Ectodermal cell (in vitro differentiated cells): Measurements from ENCODE around the gene PDLIM1.

Source experiments
- H3K27ac ChIP-seq: 2 replicates; pipeline ENCODE4 v1.7.0; 2013; ENCODE audit warnings: mild to moderate bottlenecking, low read depth, low read length; ENCODE audit not compliant: insufficient read depth, poor library complexity, severe bottlenecking
- H3K27me3 ChIP-seq: 2 replicates; pipeline ENCODE4 v1.7.0; 2013; ENCODE audit warnings: mild to moderate bottlenecking, low read length; ENCODE audit not compliant: insufficient read depth, control insufficient read depth, poor library complexity, severe bottlenecking
- H3K36me3 ChIP-seq: one replicate; pipeline ENCODE4 v1.7.0; 2013; ENCODE audit warnings: low read length; ENCODE audit not compliant: control insufficient read depth, insufficient read depth
- H3K4me1 ChIP-seq: one replicate; pipeline ENCODE4 v1.7.0; 2013; ENCODE audit warnings: low read length; ENCODE audit not compliant: control insufficient read depth, insufficient read depth
- H3K4me3 ChIP-seq: 2 replicates; pipeline ENCODE4 v1.7.0; 2013; ENCODE audit warnings: low read depth, low read length, control low read depth; ENCODE audit not compliant: insufficient read depth
- H3K9me3 ChIP-seq: 2 replicates; pipeline ENCODE4 v1.7.0; 2013; ENCODE audit warnings: mild to moderate bottlenecking, low read length, moderate library complexity; ENCODE audit not compliant: control insufficient read depth
- WGBS, 2 experiments: methylation state at CpG; one replicate each; pipeline ENCODE4 v1.1.7; 2013; ENCODE audit warnings: missing lambda C conversion rate in 2 of 2; 5-methylcytosine and 5-hydroxymethylcytosine counted together

Gene PDLIM1

GRCh38 chr10:95314192-95314918, 23.6 kb upstream of the PDLIM1 start:
- Histone ChIP-seq H3K9me3 (no peaks in the 10 kb centered on the region), H3K36me3 (no peaks in the 10 kb centered on the region), H3K4me1 (peaks cover 13% of the 10 kb centered on the region), H3K4me3 (no peak overlapping the region), H3K27me3 (no peaks in the 10 kb centered on the region), H3K27ac (no peak overlapping the region)
- WGBS, 2 experiments, result 81 to 84% methylated on average over 4 of the region's 4 CpGs

GRCh38 chr10:95312986-95313495, 22.2 kb upstream of the PDLIM1 start:
- no peaks in the 10 kb centered on the region for H3K9me3 ChIP-seq
- WGBS, 2 experiments, result 67% methylated on average over 1 of the region's 1 CpG; no CpG with 5 or more reads in 1 of the 2 experiments
- no peak overlapping the region for H3K4me3 ChIP-seq
- peaks cover 13% of the 10 kb centered on the region for H3K4me1 ChIP-seq
- H3K27me3 ChIP-seq, result no peaks in the 10 kb centered on the region
- H3K36me3 ChIP-seq, result no peaks in the 10 kb centered on the region
- H3K27ac ChIP-seq, result no peak overlapping the region

DNA sequence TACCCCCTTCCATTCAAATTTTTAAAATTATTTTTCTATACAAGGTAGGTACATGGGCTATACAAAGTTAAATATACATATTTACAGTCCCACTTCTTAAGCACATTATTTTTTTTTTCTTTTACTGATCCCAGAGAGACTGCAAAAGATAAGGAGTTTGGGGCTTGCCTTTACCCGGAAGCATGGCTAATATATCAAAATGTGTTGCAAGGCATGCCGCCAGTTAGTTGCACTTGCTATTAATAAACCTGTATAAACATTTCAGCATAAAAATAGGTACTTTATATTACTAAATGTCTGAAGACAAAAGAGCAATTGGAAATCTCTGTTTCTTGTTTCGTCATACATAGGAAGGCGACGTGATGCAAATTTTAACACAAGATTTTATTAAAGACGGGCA, 21.5 kb upstream of the PDLIM1 start:
- H3K4me1 ChIP-seq, result peaks cover 13% of the 10 kb centered on the region
- no peak overlapping the region for H3K27ac ChIP-seq
- WGBS, 2 experiments, result 95 to 98% methylated on average over 6 of the region's 6 CpGs
- H3K9me3 ChIP-seq, result no peaks in the 10 kb centered on the region
- no peaks in the 10 kb centered on the region for H3K27me3 ChIP-seq
- no peaks in the 10 kb centered on the region for H3K36me3 ChIP-seq
- H3K4me3 ChIP-seq, result no peak overlapping the region

GRCh38 chr10:95309958-95310357, 19.2 kb upstream of the PDLIM1 start:
- no peak overlapping the region for H3K4me3 ChIP-seq
- peaks cover 11% of the 10 kb centered on the region for H3K4me1 ChIP-seq
- no peaks in the 10 kb centered on the region for H3K27me3 ChIP-seq
- no peak overlapping the region for H3K27ac ChIP-seq
- H3K9me3 ChIP-seq, result no peaks in the 10 kb centered on the region
- whole genome bisulfite sequencing, 2 experiments, result 90 to 98% methylated on average over 1 of the region's 1 CpG
- H3K36me3 ChIP-seq, result no peaks in the 10 kb centered on the region

DNA sequence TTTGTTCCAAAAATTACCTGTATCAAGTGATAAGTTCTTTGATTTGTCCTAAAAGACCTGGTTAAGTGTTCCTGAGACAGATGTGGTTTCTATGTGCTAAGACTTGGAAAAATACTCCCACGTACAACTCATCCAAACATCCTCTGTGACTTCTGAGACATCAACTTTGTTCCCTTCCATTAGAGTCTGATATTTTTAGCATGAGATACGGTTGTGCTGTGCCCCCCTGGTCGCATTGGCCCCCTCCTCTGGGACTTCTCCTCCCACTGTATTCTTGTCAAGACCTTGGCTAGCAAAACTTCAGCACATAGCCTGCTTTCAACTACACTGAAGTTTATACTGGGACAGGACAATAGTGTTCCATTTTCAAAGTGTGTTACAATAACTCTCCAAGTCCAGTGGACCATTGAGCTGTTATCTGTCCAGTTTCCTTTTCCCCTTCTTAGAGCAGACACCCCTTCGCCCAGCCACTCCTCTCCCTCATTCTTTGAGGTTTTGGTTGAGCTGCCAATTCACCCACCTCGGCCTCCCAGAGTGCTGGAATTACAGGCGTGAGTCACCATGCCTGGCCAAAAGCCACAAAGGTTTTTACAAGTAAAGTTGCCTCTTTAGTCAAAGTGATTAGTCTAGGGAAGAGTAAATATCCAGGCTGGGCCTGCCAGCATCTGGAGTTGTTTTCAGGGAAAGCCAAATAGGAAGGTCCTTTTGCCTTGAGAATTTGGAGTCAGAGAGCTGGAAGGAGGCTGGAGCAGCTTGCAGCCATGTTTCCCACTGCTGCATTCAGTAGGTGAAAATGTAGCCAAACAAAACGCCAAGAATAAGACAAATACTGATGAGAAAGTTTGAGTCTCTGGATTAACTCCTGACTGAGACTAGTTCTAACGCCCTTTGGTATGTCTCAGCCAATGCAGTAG, 17.8 kb upstream of the PDLIM1 start:
- peaks cover 20% of the 10 kb centered on the region for H3K4me1 ChIP-seq
- H3K36me3 ChIP-seq, result no peaks in the 10 kb centered on the region
- H3K27ac ChIP-seq, result no peak overlapping the region
- H3K27me3 ChIP-seq, result no peaks in the 10 kb centered on the region
- no peak overlapping the region for H3K4me3 ChIP-seq
- WGBS, 2 experiments, result 81 to 82% methylated on average over 8 of the region's 8 CpGs
- H3K9me3 ChIP-seq, result no peaks in the 10 kb centered on the region

GRCh38 chr10:95306851-95307250, 16.0 kb upstream of the PDLIM1 start:
- H3K36me3 ChIP-seq, result no peaks in the 10 kb centered on the region
- no peaks in the 10 kb centered on the region for H3K27me3 ChIP-seq
- 83 to 100% methylated on average over 1 of the region's 1 CpG for WGBS, 2 experiments

GRCh38 chr10:95306318-95306650, 15.5 kb upstream of the PDLIM1 start:
- 88 to 94% methylated on average over 3 of the region's 3 CpGs for WGBS, 2 experiments
- Histone ChIP-seq H3K36me3 (no peaks in the 10 kb centered on the region), H3K9me3 (no peaks in the 10 kb centered on the region), H3K4me1 (peaks cover 13% of the 10 kb centered on the region), H3K4me3 (no peak overlapping the region), H3K27me3 (no peaks in the 10 kb centered on the region), H3K27ac (no peak overlapping the region)

More at GRCh38 chr10:95306851-95307250, 16.0 kb upstream of the PDLIM1 start:
- Histone ChIP-seq H3K27ac (no peak overlapping the region), H3K4me3 (no peak overlapping the region), H3K4me1 (peaks cover 13% of the 10 kb centered on the region), H3K9me3 (no peaks in the 10 kb centered on the region)

DNA sequence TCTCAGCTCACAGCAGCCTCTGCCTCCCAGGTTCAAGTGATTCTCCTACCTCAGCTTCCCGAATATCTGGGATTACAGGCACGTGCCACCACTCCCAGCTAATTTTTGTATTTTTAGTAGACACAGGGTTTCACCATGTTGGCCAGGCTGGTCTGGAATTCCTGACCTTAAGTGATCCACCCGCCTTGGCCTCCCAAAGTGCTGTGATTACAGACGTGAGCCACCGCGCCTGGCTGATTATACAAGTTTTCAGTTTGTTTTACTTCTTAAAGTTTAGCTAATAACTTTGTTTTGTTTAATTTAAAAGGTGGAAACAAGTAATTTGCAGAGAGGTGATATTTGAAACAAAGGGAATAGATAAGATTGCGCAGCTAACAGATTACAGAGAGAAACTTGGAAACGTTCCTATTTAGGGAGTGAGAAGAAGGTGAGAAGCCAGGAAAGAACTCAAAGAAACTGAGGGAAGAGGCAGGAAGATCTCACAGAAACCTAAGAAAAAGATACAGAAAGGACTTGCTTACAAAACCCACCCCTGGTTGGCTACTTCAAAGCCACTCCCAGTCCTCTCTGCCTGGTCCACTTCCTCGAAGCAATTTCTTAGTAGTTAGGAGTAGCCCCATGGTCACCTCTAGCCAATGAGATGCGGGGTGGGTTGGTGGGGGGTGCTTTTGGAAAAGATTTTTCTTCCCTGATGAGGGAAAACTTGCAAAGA, 15.0 kb upstream of the PDLIM1 start:
- Histone ChIP-seq H3K36me3 (no peaks in the 10 kb centered on the region), H3K27me3 (no peaks in the 10 kb centered on the region), H3K4me1 (peaks cover 13% of the 10 kb centered on the region), H3K27ac (no peak overlapping the region), H3K9me3 (no peaks in the 10 kb centered on the region), H3K4me3 (no peak overlapping the region)
- WGBS, 2 experiments, result 89 to 91% methylated on average over 10 of the region's 10 CpGs

DNA sequence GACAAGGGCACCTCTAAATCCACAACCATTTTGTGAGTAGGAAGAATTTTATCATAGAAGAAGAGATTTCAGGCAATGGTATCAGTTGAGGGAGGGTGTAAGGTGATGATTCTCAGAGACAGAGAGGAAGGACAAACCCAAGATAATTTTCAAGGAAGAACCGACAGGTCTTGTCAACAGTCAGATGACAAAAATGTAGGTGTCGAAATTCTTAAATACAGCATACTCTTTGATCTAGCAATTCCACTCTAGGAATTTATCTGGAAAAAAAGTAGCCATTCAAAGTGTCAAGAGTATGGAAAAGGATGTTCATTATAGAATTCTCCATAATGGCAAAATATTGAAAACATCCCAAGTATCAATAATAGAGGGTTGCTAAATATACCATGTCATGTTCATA, 14.2 kb upstream of the PDLIM1 start:
- Histone ChIP-seq H3K27me3 (no peaks in the 10 kb centered on the region), H3K4me1 (peaks cover 13% of the 10 kb centered on the region), H3K27ac (no peak overlapping the region), H3K9me3 (no peaks in the 10 kb centered on the region), H3K36me3 (no peaks in the 10 kb centered on the region), H3K4me3 (no peak overlapping the region)
- WGBS, 2 experiments, result 93 to 96% methylated on average over 2 of the region's 2 CpGs

- no peak overlapping the region for H3K27ac ChIP-seq
- H3K27me3 ChIP-seq, result no peaks in the 10 kb centered on the region
- H3K4me3 ChIP-seq, result no peak overlapping the region
- peaks cover 13% of the 10 kb centered on the region for H3K4me1 ChIP-seq
- WGBS, 2 experiments, result 15 to 21% methylated on average over 4 of the region's 4 CpGs
- no peaks in the 10 kb centered on the region for H3K9me3 ChIP-seq
- no peaks in the 10 kb centered on the region for H3K36me3 ChIP-seq
These were observed 13.7 kb upstream of the PDLIM1 start for GRCh38 chr10:95304463-95304862.
